ENCODE results near the gene XIRP1.
A peak's percentile ranks its signal among the peaks of the same experiment; 100 is the strongest.

DNA sequence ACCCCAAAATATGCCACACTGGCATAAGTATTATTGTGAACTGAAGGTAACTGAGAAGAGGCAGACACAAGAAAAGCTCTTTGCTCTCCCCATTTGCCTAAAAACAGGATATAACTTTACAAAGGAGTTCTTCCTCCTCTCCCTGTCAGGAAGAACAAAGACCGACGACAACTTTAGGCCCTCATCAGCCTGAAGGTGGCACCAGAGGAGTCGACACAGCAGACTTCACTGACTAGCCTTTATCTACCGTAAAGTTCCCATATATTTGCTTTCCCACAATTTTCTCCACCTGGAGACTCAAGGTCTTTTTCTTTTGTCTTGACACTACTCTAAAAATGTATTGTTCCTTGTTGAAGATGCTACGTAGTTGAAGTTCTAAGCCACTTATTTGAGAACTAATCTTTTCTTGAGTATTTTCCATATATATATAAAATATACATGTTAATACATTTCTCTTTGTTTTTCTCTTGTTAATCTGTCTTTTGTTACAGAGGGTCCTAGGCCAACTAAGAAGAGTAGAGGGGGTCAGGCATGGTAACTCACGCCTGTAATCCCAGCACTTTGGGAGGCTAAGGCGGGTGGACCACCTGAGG lies 16.2 kb upstream of the XIRP1 start:
- TF ChIP-seq, protein P1, sequence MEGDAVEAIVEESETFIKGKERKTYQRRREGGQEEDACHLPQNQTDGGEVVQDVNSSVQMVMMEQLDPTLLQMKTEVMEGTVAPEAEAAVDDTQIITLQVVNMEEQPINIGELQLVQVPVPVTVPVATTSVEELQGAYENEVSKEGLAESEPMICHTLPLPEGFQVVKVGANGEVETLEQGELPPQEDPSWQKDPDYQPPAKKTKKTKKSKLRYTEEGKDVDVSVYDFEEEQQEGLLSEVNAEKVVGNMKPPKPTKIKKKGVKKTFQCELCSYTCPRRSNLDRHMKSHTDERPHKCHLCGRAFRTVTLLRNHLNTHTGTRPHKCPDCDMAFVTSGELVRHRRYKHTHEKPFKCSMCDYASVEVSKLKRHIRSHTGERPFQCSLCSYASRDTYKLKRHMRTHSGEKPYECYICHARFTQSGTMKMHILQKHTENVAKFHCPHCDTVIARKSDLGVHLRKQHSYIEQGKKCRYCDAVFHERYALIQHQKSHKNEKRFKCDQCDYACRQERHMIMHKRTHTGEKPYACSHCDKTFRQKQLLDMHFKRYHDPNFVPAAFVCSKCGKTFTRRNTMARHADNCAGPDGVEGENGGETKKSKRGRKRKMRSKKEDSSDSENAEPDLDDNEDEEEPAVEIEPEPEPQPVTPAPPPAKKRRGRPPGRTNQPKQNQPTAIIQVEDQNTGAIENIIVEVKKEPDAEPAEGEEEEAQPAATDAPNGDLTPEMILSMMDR (IDR thresholded peaks at IDR 0.05): peak; percentile 40 to 64 (median 53)
- TF ChIP-seq POLR2A (IDR thresholded peaks at IDR 0.05): no peak

Data from uterus (tissue), 2 donors.